Measurements from ENCODE around the gene TAOK1.

GRCh38 chr17:29595107-29595942, 205.2 kb downstream of the TAOK1 start:
- TF ChIP-seq POLR2AphosphoS5 (IDR thresholded peaks at IDR 0.05) (no peak), CTCF (IDR thresholded peaks at IDR 0.05) (no peak), POLR2A (IDR thresholded peaks at IDR 0.05) (no peak), EP300 (IDR thresholded peaks at IDR 0.05; ENCODE audit: low read depth) (no peak)
